H1 (cell line): Measurements from ENCODE around the gene NKG7. TPM values are rescaled to one million over a fixed set of nuclear protein-coding genes. Genes with fewer than 3 reads are reported as not detected.

ENCODE experiments used
- CTCF ChIA-PET: fragments of 300-600 bp; sonication (Branson Sonifier 250); formaldehyde crosslinking; loops from one replicate; lab custom pipeline; 2021; ENCODE audit not compliant: partially characterized antibody; lab: Charles Lee
- POLR2A ChIA-PET: fragments of 300-600 bp; sonication (Branson Sonifier 250); formaldehyde crosslinking; loops from one replicate; lab custom pipeline; 2021; ENCODE audit warnings: inconsistent platforms; ENCODE audit not compliant: partially characterized antibody; lab: Charles Lee
- DNase-seq, 2 experiments: peaks; one replicate each; pipeline versions ENCODE4 v3.0.0 to v3.0.0-alpha.2; 2010 to 2022; ENCODE audit warnings: low spot score in 2 of 2, low read depth in 1 of 2, mixed read lengths in 1 of 2
- FAIRE-seq: peaks from 2 replicates; lab custom pipeline; 2011; peaks lifted over from hg19 to GRCh38; lab: Jason Lieb, UNC
- H2AFZ ChIP-seq: 2 replicates; pipeline ENCODE4 v1.8.1; 2012; ENCODE audit warnings: low read length, inconsistent platforms
- H2AK5ac ChIP-seq: 2 replicates; pipeline ENCODE4 v1.6.1; 2013; ENCODE audit warnings: low read depth, low read length
- H2BK120ac ChIP-seq: replicated peaks from 2 replicates; pipeline ENCODE3; 2013; ENCODE audit warnings: low read depth, low read length, inconsistent platforms
- H2BK12ac ChIP-seq: 2 replicates; pipeline ENCODE4 v1.6.1; 2013; ENCODE audit warnings: low read depth, low read length
- H2BK15ac ChIP-seq: 2 replicates; pipeline ENCODE4 v1.6.1; 2013; ENCODE audit warnings: low read length
- H2BK20ac ChIP-seq: 2 replicates; pipeline ENCODE4 v1.6.1; 2013; ENCODE audit warnings: low read length
- H2BK5ac ChIP-seq: 2 replicates; pipeline ENCODE4 v1.6.1; 2013; ENCODE audit warnings: low read depth, low read length
- H3K14ac ChIP-seq: 2 replicates; pipeline ENCODE4 v1.6.1; 2013; ENCODE audit warnings: inconsistent platforms; ENCODE audit not compliant: insufficient read length
- H3K18ac ChIP-seq: 2 replicates; pipeline ENCODE4 v1.6.1; 2013; ENCODE audit warnings: low read length; ENCODE audit errors: extremely low read depth
- H3K23ac ChIP-seq: 2 replicates; pipeline ENCODE4 v1.6.1; 2013; ENCODE audit warnings: inconsistent platforms; ENCODE audit not compliant: insufficient read length
- H3K23me2 ChIP-seq: 2 replicates; pipeline ENCODE4 v1.6.1; 2013; ENCODE audit warnings: low read depth, low read length
- H3K27ac ChIP-seq: 2 replicates; pipeline ENCODE4 v1.6.1; 2011; ENCODE audit warnings: low read depth, low read length, inconsistent platforms
- H3K27me3 ChIP-seq, 4 experiments: replicated peaks in 1 of 4; 1 replicate in 1 of 4; 2 replicates in 3 of 4; pipeline versions ENCODE4 v1.6.1 to v1.8.1; 2011 to 2013; ENCODE audit warnings: low read length in 3 of 4, mild to moderate bottlenecking in 3 of 4, inconsistent platforms in 2 of 4, mixed read lengths in 2 of 4, moderate library complexity in 1 of 4; ENCODE audit not compliant: control insufficient read depth in 3 of 4, insufficient read depth in 3 of 4; ENCODE audit errors: extremely low read depth in 1 of 4
- H3K36me3 ChIP-seq, 4 experiments: 2 replicates each; pipeline versions ENCODE4 v1.6.1 to v1.8.1; 2011 to 2013; ENCODE audit warnings: mild to moderate bottlenecking in 4 of 4, low read length in 3 of 4, moderate library complexity in 2 of 4, control low read depth in 1 of 4, inconsistent platforms in 1 of 4; ENCODE audit not compliant: insufficient read depth in 4 of 4, control insufficient read depth in 2 of 4
- H3K4ac ChIP-seq: replicated peaks from 2 replicates; pipeline ENCODE3; 2013; ENCODE audit warnings: low read length, low read depth, mixed read lengths, inconsistent platforms; ENCODE audit not compliant: insufficient read length
- H3K4me1 ChIP-seq, 4 experiments: replicated peaks in 1 of 4; 1 replicate in 1 of 4; 2 replicates in 3 of 4; pipeline versions ENCODE4 v1.6.1 to v1.8.1; 2011 to 2013; ENCODE audit warnings: low read length in 3 of 4, inconsistent platforms in 2 of 4, mixed read lengths in 1 of 4; ENCODE audit not compliant: insufficient read depth in 4 of 4, control insufficient read depth in 3 of 4
- H3K4me2 ChIP-seq, 2 experiments: 2 replicates each; pipeline versions ENCODE4 v1.6.1 to v1.8.1; 2011 to 2013; ENCODE audit warnings: low read depth in 2 of 2, low read length in 2 of 2, control low read depth in 1 of 2, inconsistent platforms in 1 of 2, mild to moderate bottlenecking in 1 of 2; ENCODE audit not compliant: insufficient read depth in 1 of 2
- H3K4me3 ChIP-seq, 4 experiments: fragments of 200-600, 300-600 bp in 1 of 4; sonication (generic), shearing (Covaris generic), sonication (Bioruptor Twin) in 1 of 4; 2 replicates each; pipeline versions ENCODE4 v1.5.1 to v1.8.1; 2011 to 2016; ENCODE audit warnings: low read length in 4 of 4, low read depth in 3 of 4, control low read depth in 2 of 4, inconsistent platforms in 2 of 4, mild to moderate bottlenecking in 2 of 4, mixed read lengths in 1 of 4, moderate library complexity in 1 of 4; ENCODE audit not compliant: insufficient read depth in 2 of 4; ENCODE audit errors: extremely low read depth in 1 of 4
- H3K56ac ChIP-seq: replicated peaks from 2 replicates; pipeline ENCODE3; 2013; ENCODE audit warnings: low read depth, mild to moderate bottlenecking, mixed read lengths, low read length, inconsistent platforms; ENCODE audit not compliant: insufficient read length
- H3K79me1 ChIP-seq: 2 replicates; pipeline ENCODE4 v1.6.1; 2013; ENCODE audit warnings: low read depth, low read length, control low read depth
- H3K79me2 ChIP-seq, 2 experiments: 2 replicates each; pipeline versions ENCODE4 v1.6.1 to v1.8.1; 2012 to 2013; ENCODE audit warnings: low read length in 2 of 2, mild to moderate bottlenecking in 2 of 2, inconsistent platforms in 1 of 2; ENCODE audit not compliant: insufficient read depth in 2 of 2, control insufficient read depth in 1 of 2
- H3K9ac ChIP-seq, 4 experiments: replicated peaks in 1 of 4; 1 replicate in 1 of 4; 2 replicates in 3 of 4; pipeline versions ENCODE4 v1.6.1 to v1.8.1; 2011 to 2013; ENCODE audit warnings: low read depth in 3 of 4, low read length in 3 of 4, control low read depth in 2 of 4, mild to moderate bottlenecking in 2 of 4, moderate library complexity in 2 of 4, inconsistent platforms in 1 of 4; ENCODE audit errors: extremely low read depth in 1 of 4
- H3K9me3 ChIP-seq, 2 experiments: 2 replicates each; pipeline versions ENCODE4 v1.6.1 to v1.8.1; 2012 to 2013; ENCODE audit warnings: mild to moderate bottlenecking in 2 of 2, moderate library complexity in 2 of 2, control low read depth in 1 of 2, inconsistent platforms in 1 of 2, low read depth in 1 of 2, low read length in 1 of 2, mixed read lengths in 1 of 2; ENCODE audit not compliant: insufficient read depth in 2 of 2
- H4K20me1 ChIP-seq, 2 experiments: replicated peaks in 1 of 2; 2 replicates each; pipeline versions ENCODE3 to v1.8.1; 2011 to 2013; ENCODE audit warnings: inconsistent platforms in 2 of 2, low read length in 2 of 2, mild to moderate bottlenecking in 1 of 2; ENCODE audit not compliant: insufficient read depth in 2 of 2, control insufficient read depth in 1 of 2
- H4K5ac ChIP-seq: 2 replicates; pipeline ENCODE4 v1.6.1; 2013; ENCODE audit warnings: low read length, low read depth, mixed read lengths, inconsistent platforms; ENCODE audit not compliant: insufficient read length
- H4K8ac ChIP-seq: 2 replicates; pipeline ENCODE4 v1.8.0; 2013; ENCODE audit warnings: mild to moderate bottlenecking, moderate library complexity, low read length, inconsistent platforms; ENCODE audit not compliant: insufficient read depth; ENCODE audit errors: extremely low read depth
- H4K91ac ChIP-seq: replicated peaks from 2 replicates; pipeline ENCODE3; 2013; ENCODE audit warnings: low read length, mixed read lengths, inconsistent platforms; ENCODE audit not compliant: insufficient read length
- CBX8 ChIP-seq: fragments of 300-800, 300-1000 bp; sonication (generic); IDR thresholded peaks from 2 replicates; pipeline ENCODE4 v1.7.1; 2016; ENCODE audit warnings: low read depth, low read length, borderline replicate concordance
- POLR2A ChIP-seq, 2 experiments: IDR thresholded peaks; 1 replicate in 1 of 2; 2 replicates in 1 of 2; pipeline ENCODE4 v1.6.1; 2011; ENCODE audit warnings: low read depth in 2 of 2, low read length in 2 of 2, mild to moderate bottlenecking in 2 of 2; ENCODE audit errors: control extremely low read depth in 1 of 2
- SP1 ChIP-seq: IDR thresholded peaks from 2 replicates; pipeline ENCODE4 v1.6.1; 2011; ENCODE audit warnings: low read depth, low read length
- TEAD4 ChIP-seq: IDR thresholded peaks from 2 replicates; pipeline ENCODE4 v1.6.1; 2012; ENCODE audit warnings: low read depth, low read length, inconsistent platforms, mixed read lengths
- WGBS, 2 experiments: shearing (Covaris generic) in 1 of 2; methylation state at CpG; one replicate each; pipeline versions ENCODE4 v1.1.6 to v1.1.7; 2013 to 2015; ENCODE audit warnings: low lambda C conversion rate in 2 of 2, mixed read lengths in 2 of 2, inconsistent platforms in 1 of 2, low coverage in 1 of 2, missing lambda C conversion rate in 1 of 2; ENCODE audit not compliant: insufficient replicate concordance in 2 of 2, insufficient coverage in 1 of 2, insufficient read length in 1 of 2; ENCODE audit errors: extremely low coverage in 1 of 2, missing lambda C conversion rate in 1 of 2; 5-methylcytosine and 5-hydroxymethylcytosine counted together
- polyA plus RNA-seq, 7 experiments: library from polyadenylated mRNA; depleted of rRNA in 3 of 7; stranded (reverse) in 5 of 7; unstranded in 2 of 7; fragments of >200 nt in 5 of 7; fragments of 200-250 nt in 2 of 7; gene quantifications; 1 replicate in 5 of 7; 2 replicates in 1 of 7; 4 replicates in 1 of 7; pipeline versions ENCODE4 v1.2.1 to v1.2.3, GENCODE V29; 2011 to 2013; ENCODE audit warnings: missing spikeins in 2 of 7, mixed read lengths in 2 of 7
- total RNA-seq: library from RNA; stranded (reverse); fragmentation: NEBNext Ultra II Directional; extraction: Animal tissue kit (Norgen Biotek cat#: 25700); gene quantifications from 2 replicates; pipeline ENCODE4 v1.2.1, GENCODE V29; 2021

The NKG7 gene
- total and polyA plus RNA-seq, 2 of the 8 experiments (the other 6 are each of a cell fraction or from before 2014, with no cell fraction given): not detected

- Histone ChIP-seq H3K36me3 (no peaks in the 10 kb centered on the region), H4K20me1 (no peaks in the 10 kb centered on the region), H3K23ac (no peak overlapping the region), H2BK12ac (no peak overlapping the region), H2BK15ac (no peak overlapping the region), H2BK5ac (peak overlapping the region; percentile 91; the same call in 1 of the 2 replicates), H2AFZ (no peak overlapping the region), H4K5ac (no peak overlapping the region), H3K56ac (peak overlapping the region; percentile 79), H3K4me1 (peaks cover 2 to 18% (median 11%) of the 10 kb centered on the region in 4 experiments), H3K4me3 (peak overlapping the region; percentile 79 to 97 (median 90)), H3K9me3 (no peaks in the 10 kb centered on the region), H3K4me2 (peak overlapping the region; percentile 75 to 87), H3K27ac (no peak overlapping the region), H3K27me3 (no peaks in the 10 kb centered on the region), H2BK20ac (no peak overlapping the region), H3K23me2 (peaks cover 18% of the 10 kb centered on the region), H3K4ac (peak overlapping the region; percentile 89), H2AK5ac (no peak overlapping the region), H4K91ac (peak overlapping the region; percentile 100), H2BK120ac (no peak overlapping the region), H3K9ac (peak overlapping the region in 3 of 4 experiments; percentile 64 to 72 (median 68); a peak in 5 of 7 replicates), H4K8ac (no peak overlapping the region; the same call in 1 of the 2 replicates), H3K79me1 (no peaks in the 10 kb centered on the region), H3K79me2 (no peaks in the 10 kb centered on the region), H3K18ac (peak overlapping the region; percentile 96; the same call in 1 of the 2 replicates), H3K14ac (no peak overlapping the region)
- CTCF ChIA-PET: interaction anchor here (0.9 to 2.1 kb wide), 8 partner anchors 11 to 71 kb away, joined by 3 to 7 read pairs (median 4); no protein-coding TSS in a partner anchor
- POLR2A ChIA-PET: interaction anchor here (1.0 to 1.7 kb wide), 9 partner anchors 10 to 73 kb away, joined by 3 to 9 read pairs (median 4); partner anchors contain the start of genes C19orf84 and VSIG10L
- FAIRE-seq: no peak
- TF ChIP-seq SP1 (no peak), POLR2A (IDR thresholded peaks at IDR 0.05; ENCODE audit: control extremely low read depth in 1 of 2, low read depth in 2 of 2, low read length in 2 of 2) (0 out of 3 replicates have a peak, but pooled peaks of 1 of the 2 experiments have one; percentile 7), TEAD4 (no peak), CBX8 (no peak)
- no peak for DNase-seq
- 0% methylated on average over 7 of the region's 15 CpGs; no CpG with 5 or more reads in 1 of the 2 experiments for WGBS, 2 experiments
These were observed 5.2 kb downstream of the NKG7 start for GRCh38 chr19:51367255-51367564.
